Activated CD4-positive, alpha-beta T cell treated with anti-CD3 and anti-CD28 coated beads, Interleukin-10, Interleukin-2, amounts not matched to agents 100 ng/mL and 50 ng/mL, durations not matched to agents 16 hours and 8 hours (primary cell): ENCODE data around the gene STXBP4.
A peak's percentile ranks its signal among the peaks of the same experiment; 100 is the strongest.

Source experiments
- DNase-seq: peaks from one replicate; pipeline ENCODE4 v3.0.0-alpha.2; 2020

Gene STXBP4

GRCh38 chr17:54972406-54973138 lies 4.0 kb downstream of the STXBP4 start:
- no peak for DNase-seq

GRCh38 chr17:54974759-54975158 lies 6.2 kb downstream of the STXBP4 start:
- DNase-seq, result no peak

- DNase-seq, result no peak
Observed at GRCh38 chr17:54976316-54976715, 7.8 kb downstream of the STXBP4 start.

- DNase-seq, result no peak
Observed at GRCh38 chr17:54977744-54978143, 9.2 kb downstream of the STXBP4 start.

- DNase-seq, result no peak
Observed at GRCh38 chr17:54979657-54980056, 11.1 kb downstream of the STXBP4 start.

- no peak for DNase-seq
Observed at GRCh38 chr17:54980375-54980774, 11.8 kb downstream of the STXBP4 start.

- DNase-seq, result no peak
Observed at GRCh38 chr17:54982399-54982798, 13.8 kb downstream of the STXBP4 start.

GRCh38 chr17:54983260-54983659 lies 14.7 kb downstream of the STXBP4 start:
- DNase-seq, result no peak

- DNase-seq, result no peak
Observed at GRCh38 chr17:54985476-54985875, 16.9 kb downstream of the STXBP4 start.

GRCh38 chr17:54990118-54990517 lies 21.6 kb downstream of the STXBP4 start:
- no peak for DNase-seq

- no peak for DNase-seq
Observed at GRCh38 chr17:54991567-54991966, 23.0 kb downstream of the STXBP4 start.

GRCh38 chr17:54992797-54993639 lies 24.5 kb downstream of the STXBP4 start:
- peak; percentile 59 for DNase-seq

- no peak for DNase-seq
Observed at GRCh38 chr17:54996441-54996840, 27.9 kb downstream of the STXBP4 start.

GRCh38 chr17:55002458-55002857 lies 33.9 kb downstream of the STXBP4 start:
- DNase-seq, result no peak

GRCh38 chr17:55004484-55004883 lies 35.9 kb downstream of the STXBP4 start:
- no peak for DNase-seq

GRCh38 chr17:55005520-55005919 lies 37.0 kb downstream of the STXBP4 start:
- DNase-seq, result peak; percentile 34

GRCh38 chr17:55023626-55024025 lies 55.1 kb downstream of the STXBP4 start:
- DNase-seq, result no peak

GRCh38 chr17:55037828-55038227 lies 69.3 kb downstream of the STXBP4 start:
- peak; percentile 72 for DNase-seq

GRCh38 chr17:55038291-55038690 lies 69.7 kb downstream of the STXBP4 start:
- DNase-seq, result peak; percentile 2

- DNase-seq, result no peak
Observed at GRCh38 chr17:55040611-55041010, 72.0 kb downstream of the STXBP4 start.

GRCh38 chr17:55053855-55054254 lies 85.3 kb downstream of the STXBP4 start:
- no peak for DNase-seq

- no peak for DNase-seq
Observed at GRCh38 chr17:55054429-55054828, 85.9 kb downstream of the STXBP4 start.

GRCh38 chr17:55056526-55056925 lies 88.0 kb downstream of the STXBP4 start:
- DNase-seq, result no peak

- no peak for DNase-seq
Observed at GRCh38 chr17:55057184-55057583, 88.6 kb downstream of the STXBP4 start.
